Stomach smooth muscle (tissue), 2 donors: Measurements from ENCODE around the gene PCSK6.
"Not testable (repeated sequence)": the region's sequence is repeated elsewhere in the genome, so short reads cannot be mapped to it uniquely, and the experiment has no call there.

Source experiments
- H3K27ac ChIP-seq: one replicate; pipeline ENCODE4 v1.7.0; 2013; ENCODE audit warnings: mild to moderate bottlenecking, low read length, inconsistent platforms
- H3K27me3 ChIP-seq, 2 donors: one replicate each; pipeline ENCODE4 v1.7.0; 2013; ENCODE audit warnings: low read length in 2 of 2; ENCODE audit not compliant: insufficient read depth in 2 of 2, control insufficient read depth in 1 of 2
- H3K36me3 ChIP-seq, 2 donors: one replicate each; pipeline ENCODE4 v1.7.0; 2013; ENCODE audit warnings: low read length in 2 of 2; ENCODE audit not compliant: control insufficient read depth in 2 of 2, insufficient read depth in 2 of 2
- H3K4me1 ChIP-seq: one replicate; pipeline ENCODE4 v1.7.0; 2013; ENCODE audit warnings: low read length; ENCODE audit not compliant: control insufficient read depth, insufficient read depth
- H3K4me3 ChIP-seq, 2 donors: one replicate each; pipeline ENCODE4 v1.7.0; 2013; ENCODE audit warnings: low read length in 2 of 2
- H3K9ac ChIP-seq, 2 donors: one replicate each; pipeline ENCODE4 v1.7.0; 2013; ENCODE audit warnings: low read length in 2 of 2, mild to moderate bottlenecking in 1 of 2
- H3K9me3 ChIP-seq, 2 donors: one replicate each; pipeline ENCODE4 v1.7.0; 2013; ENCODE audit warnings: low read length in 2 of 2; ENCODE audit not compliant: control insufficient read depth in 2 of 2
- donor health status: healthy.
- donor health status: Pancreatic carcinoma.

PCSK6 gene

DNA sequence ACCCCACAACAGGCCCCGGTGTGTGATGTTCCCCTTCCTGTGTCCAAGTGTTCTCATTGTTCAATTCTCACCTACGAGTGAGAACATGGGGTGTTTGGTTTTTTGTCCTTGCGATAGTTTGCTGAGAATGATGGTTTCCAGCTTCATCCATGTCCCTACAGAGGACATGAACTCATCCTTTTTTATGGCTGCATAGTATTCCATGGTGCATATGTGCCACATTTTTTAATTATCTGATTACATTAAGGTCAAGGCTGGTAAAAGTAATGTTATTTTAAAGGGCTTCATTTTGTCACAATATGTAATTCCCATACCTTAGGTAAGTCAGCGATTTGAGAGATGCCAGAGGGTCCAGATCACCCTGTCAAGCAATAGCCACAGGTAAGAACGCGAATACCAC lies 202.2 kb downstream of the PCSK6 start:
- H3K4me1 ChIP-seq, H3K4me3 ChIP-seq, H3K9me3 ChIP-seq, H3K27ac ChIP-seq, H3K27me3 ChIP-seq, H3K9ac ChIP-seq: not testable (repeated sequence)
- H3K36me3 ChIP-seq = peaks cover 37 to 40% of the 10 kb centered on the region in 2 donors

DNA sequence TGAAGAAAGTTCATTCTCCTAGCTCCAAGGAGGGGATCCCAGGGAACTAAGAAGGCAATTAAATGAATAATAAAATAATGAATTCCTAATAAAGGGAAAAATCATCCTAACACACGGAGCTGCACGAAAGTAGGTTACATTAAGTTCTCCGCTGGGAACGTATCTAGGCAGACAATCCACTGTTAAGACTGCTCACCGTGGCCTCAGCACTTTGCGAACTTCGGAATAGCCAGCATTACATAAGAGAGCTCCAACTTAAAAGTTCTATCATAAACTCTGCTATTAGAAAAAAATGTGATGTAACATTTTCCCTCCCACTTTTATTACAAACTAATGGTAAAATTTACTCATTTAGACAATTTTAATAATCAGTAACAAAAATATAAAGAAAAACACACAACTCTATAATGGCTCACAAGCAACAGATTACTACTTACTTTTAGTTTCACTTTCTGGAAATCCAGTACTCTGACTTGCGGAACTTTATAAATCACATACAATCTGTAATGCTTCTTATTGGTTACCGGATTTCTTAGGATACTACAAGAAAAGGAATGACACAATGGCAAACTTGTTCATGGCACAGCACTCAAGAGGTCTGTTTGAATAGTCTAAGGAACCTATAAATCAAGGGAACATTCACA lies 202.9 kb downstream of the PCSK6 start:
- H3K36me3 ChIP-seq = peaks cover 42 to 44% of the 10 kb centered on the region in 2 donors
- H3K27me3 ChIP-seq = no peaks in the 10 kb centered on the region
- H3K9ac ChIP-seq = no peak overlapping the region
- H3K4me1 ChIP-seq = no peaks in the 10 kb centered on the region
- no peak overlapping the region for H3K27ac ChIP-seq
- no peak overlapping the region for H3K4me3 ChIP-seq
- no peaks in the 10 kb centered on the region for H3K9me3 ChIP-seq

DNA sequence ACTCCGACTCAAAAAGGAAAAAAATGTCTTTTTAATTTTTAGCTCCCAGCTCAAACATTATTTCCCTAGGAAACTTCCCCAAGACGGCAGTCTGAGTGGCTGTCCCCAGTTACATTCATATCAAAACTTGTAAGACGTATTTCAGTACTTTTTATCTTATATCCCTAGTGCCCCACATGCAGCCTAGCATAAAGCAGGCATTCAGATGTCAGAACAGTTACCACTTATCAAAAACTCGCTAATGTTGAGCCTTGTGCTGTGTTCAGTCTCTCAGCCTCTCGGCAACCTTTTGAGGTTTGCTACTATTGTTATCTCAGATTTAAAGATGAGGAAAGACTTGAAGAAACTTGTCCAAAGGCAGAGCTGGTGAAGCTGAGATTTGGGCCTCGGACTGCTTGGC lies 205.6 kb downstream of the PCSK6 start:
- H3K27me3 ChIP-seq = no peaks in the 10 kb centered on the region
- no peak overlapping the region for H3K9ac ChIP-seq
- H3K4me1 ChIP-seq = no peaks in the 10 kb centered on the region
- H3K36me3 ChIP-seq = peaks cover 47 to 54% of the 10 kb centered on the region in 2 donors
- H3K27ac ChIP-seq = no peak overlapping the region
- no peaks in the 10 kb centered on the region for H3K9me3 ChIP-seq
- H3K4me3 ChIP-seq = no peak overlapping the region

DNA sequence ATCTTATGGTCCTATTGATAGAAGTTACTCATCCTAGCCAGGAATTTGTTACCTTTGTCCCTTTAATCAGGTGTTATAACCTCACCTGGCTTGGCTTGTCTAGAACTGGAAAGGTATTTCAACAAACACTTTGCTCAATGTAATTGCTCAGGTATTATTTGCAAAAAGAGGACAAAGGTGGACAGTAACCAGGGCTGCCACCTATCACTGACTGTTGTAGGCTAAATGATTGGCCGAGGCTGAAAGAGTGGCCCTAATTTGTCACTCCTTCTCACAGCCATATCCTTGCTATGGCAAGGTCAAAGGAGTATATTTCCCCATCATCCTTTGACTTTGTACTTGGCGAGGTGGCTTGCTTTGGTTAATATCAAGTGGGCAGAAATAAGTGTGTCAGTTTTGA lies 209.5 kb downstream of the PCSK6 start:
- H3K27ac ChIP-seq = no peak overlapping the region
- no peaks in the 10 kb centered on the region for H3K27me3 ChIP-seq
- H3K9me3 ChIP-seq = no peaks in the 10 kb centered on the region
- peaks cover 30 to 36% of the 10 kb centered on the region in 2 donors for H3K36me3 ChIP-seq
- peaks cover 18% of the 10 kb centered on the region for H3K4me1 ChIP-seq
- H3K9ac ChIP-seq = no peak overlapping the region
- H3K4me3 ChIP-seq = no peak overlapping the region

DNA sequence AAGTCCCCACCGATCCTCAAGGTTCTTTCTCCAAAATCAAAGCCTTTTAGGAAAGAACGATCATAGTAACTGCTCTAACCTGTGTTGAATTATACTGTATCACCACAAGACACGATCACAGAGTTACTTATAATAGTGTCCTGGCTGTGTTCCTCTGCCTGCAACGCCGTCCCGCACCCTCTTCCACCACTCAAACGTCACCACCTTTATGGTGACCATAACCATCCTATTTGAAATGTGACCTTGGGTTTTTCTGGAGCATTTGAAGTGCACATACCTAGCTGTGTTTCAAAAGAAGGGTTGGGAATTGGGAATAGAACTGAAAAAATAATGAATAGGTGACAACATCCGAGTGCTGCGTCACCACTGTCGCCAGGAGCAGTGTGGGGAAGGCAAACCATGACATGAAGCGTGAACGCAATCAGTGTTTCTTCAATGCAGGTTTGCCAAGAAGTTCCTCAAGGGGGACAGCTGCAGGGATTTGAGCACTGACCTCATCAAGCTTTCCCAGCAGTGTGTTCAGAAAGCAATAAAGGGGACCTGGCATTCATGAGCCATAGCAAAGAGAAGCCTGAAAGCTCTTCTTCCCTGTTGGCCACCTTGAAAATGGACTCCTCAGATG lies 211.5 kb downstream of the PCSK6 start:
- peak overlapping the region; percentile 49 to 60 for H3K9ac ChIP-seq
- H3K27ac ChIP-seq = peak overlapping the region; percentile 71
- H3K9me3 ChIP-seq = no peaks in the 10 kb centered on the region
- H3K36me3 ChIP-seq = peaks cover 40 to 45% of the 10 kb centered on the region in 2 donors
- H3K4me1 ChIP-seq = peaks cover 18% of the 10 kb centered on the region
- H3K27me3 ChIP-seq = no peaks in the 10 kb centered on the region
- peak overlapping the region; percentile 73 to 96 for H3K4me3 ChIP-seq

DNA sequence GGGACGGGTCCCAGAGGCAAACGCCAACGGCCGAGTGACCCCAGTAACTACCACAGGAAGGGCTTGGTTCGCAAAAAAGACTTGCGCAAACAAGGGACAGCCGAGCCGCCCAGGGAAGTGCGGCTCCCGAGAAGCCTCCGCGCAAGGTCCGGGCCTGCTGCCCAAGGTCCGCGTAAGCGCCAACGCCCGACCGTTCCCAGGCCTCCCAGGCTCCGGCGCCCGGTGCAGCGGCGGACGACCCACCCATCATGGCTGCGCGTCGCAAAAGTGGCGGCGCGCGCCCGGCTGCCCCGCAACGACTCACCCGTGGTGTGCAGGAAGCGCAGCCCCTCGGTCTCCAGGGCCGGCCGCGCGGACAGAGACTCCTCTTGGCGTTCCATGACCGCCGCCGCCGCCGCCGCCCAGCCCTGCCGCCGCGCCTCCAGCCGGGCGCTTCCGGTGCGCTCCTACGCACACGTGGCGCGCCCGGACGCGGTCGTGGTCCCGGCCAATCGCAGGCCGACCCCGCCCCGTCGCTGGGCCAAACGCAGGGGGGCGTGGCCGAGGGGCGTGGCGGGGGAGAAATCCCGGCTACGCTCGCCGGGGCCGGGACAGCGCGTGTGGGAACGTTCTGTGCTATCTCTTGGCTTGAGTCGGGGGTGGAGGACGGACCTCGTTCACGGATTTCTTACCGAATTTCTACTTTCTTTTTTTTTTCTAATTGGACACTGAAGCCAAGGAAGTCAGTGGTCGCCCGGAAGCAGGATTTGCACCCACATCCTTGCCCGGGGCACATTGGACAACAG lies 212.3 kb downstream of the PCSK6 start, which contains the start of gene SELENOS:
SELENOS (minus strand) TSS at position 448 of the 785 bp plus-strand sequence; CDS start at position 380, 68 bp downstream.
- peak within 1 kb of the TSS; percentile 93 to 95 for H3K9ac ChIP-seq
- H3K36me3 ChIP-seq = peaks cover 38 to 45% of the 10 kb centered on the region in 2 donors
- peaks cover 18% of the 10 kb centered on the region for H3K4me1 ChIP-seq
- H3K4me3 ChIP-seq = peak within 1 kb of the TSS; percentile 94 to 96
- H3K9me3 ChIP-seq = no peaks in the 10 kb centered on the region
- H3K27me3 ChIP-seq = no peaks in the 10 kb centered on the region
- peak within 1 kb of the TSS; percentile 87 for H3K27ac ChIP-seq

DNA sequence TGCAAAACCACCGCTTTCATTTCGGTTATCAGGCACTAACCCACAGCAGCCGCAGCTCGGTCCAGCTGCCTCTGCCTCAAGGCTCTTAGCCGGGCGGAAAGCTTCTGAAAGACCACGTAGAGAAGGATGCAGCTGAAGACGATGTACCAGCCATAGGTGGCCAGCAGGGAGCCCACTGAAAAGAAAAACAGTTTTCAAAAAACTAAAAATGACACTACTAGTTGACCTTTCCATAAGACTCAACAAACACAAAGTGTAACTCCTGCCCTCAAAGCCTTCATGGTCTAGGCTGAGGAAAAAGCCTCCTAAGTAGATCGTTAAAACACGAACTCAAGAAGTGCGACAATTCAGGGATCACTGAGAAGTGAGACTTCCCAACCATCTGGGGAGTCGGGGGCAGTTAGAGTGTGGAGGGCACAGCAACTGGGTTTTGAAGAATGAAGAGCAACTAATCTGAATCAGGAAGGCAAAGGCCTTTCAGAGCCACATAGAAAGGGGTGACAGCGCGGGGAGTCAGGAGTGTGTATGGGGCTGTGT lies 212.9 kb downstream of the PCSK6 start:
- Histone ChIP-seq H3K27ac (peak overlapping the region; percentile 87), H3K4me1 (peaks cover 18% of the 10 kb centered on the region), H3K9me3 (no peaks in the 10 kb centered on the region), H3K27me3 (no peaks in the 10 kb centered on the region), H3K36me3 (peaks cover 42 to 44% of the 10 kb centered on the region in 2 donors), H3K9ac (peak overlapping the region; percentile 93 to 95), H3K4me3 (peak overlapping the region; percentile 94 to 96)

DNA sequence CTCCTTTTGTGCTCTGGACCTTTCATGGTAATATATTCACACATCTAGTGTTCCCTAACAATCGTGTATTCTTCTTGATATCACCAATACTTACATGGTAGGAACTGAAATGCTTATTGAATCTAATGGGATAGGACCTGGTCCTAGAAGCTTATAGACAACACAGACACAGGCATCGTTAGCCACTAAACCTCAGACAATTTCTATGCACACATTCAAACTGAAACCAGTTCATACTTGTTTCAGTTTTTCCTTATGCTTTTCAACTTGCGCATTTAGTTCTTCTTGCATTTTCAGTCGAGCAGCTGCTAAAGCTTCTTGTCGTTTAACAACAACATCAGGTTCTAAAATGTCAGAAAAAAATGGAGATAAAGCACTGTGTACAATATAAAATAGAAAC lies 214.5 kb downstream of the PCSK6 start:
- Histone ChIP-seq H3K27me3 (no peaks in the 10 kb centered on the region), H3K27ac (no peak overlapping the region), H3K4me3 (no peak overlapping the region), H3K36me3 (peaks cover 46 to 47% of the 10 kb centered on the region in 2 donors), H3K9me3 (no peaks in the 10 kb centered on the region), H3K4me1 (peaks cover 18% of the 10 kb centered on the region), H3K9ac (no peak overlapping the region)

DNA sequence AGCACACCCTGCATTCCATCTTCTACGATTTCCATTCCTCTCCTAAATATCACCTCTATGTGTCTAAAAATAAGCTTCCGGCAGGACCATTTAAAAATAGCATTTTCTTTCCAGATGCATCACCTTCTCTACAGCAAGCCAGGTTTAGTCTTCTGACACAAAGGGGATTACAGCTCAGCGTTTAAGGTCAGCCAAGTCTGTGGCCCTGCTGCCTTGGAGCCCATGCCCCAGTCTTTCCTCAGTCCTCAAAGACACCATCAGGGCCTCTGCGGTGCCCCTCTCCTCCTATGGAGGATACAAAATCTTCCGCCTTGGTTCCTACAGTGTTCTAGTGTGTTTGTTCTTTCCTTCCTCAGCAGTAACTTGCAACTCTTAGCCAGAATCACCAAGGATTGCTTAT lies 216.0 kb downstream of the PCSK6 start:
- Histone ChIP-seq H3K27ac (no peak overlapping the region), H3K9ac (no peak overlapping the region), H3K4me3 (no peak overlapping the region)

DNA sequence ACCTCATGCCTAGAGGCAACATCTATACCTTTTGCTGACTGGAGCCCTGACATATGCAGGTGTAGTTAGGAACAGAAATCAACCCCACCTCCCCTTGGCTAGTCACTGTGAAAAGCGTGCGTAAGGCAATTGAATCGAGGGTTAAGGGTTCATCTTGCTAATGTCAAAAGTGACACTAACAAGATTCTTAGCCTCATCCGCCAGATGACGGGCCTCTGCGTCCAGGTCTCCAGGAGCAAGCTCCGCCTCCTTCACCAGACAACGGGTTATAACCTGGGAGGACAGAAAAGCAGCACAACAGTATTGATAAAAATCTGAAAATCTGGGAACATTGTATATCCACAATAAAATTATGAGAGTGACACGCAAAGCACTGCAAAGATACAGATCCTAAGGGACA lies 216.9 kb downstream of the PCSK6 start:
- no peaks in the 10 kb centered on the region for H3K9me3 ChIP-seq
- H3K4me3 ChIP-seq = no peak overlapping the region
- no peak overlapping the region for H3K9ac ChIP-seq
- H3K36me3 ChIP-seq = peaks cover 45 to 51% of the 10 kb centered on the region in 2 donors
- H3K27me3 ChIP-seq = no peaks in the 10 kb centered on the region
- no peak overlapping the region for H3K27ac ChIP-seq
- H3K4me1 ChIP-seq = peaks cover 12% of the 10 kb centered on the region

More for the DNA sequence above, 216.0 kb downstream of the PCSK6 start:
- H3K36me3 ChIP-seq = peaks cover 45 to 51% of the 10 kb centered on the region in 2 donors
- no peaks in the 10 kb centered on the region for H3K9me3 ChIP-seq
- peaks cover 18% of the 10 kb centered on the region for H3K4me1 ChIP-seq
- no peaks in the 10 kb centered on the region for H3K27me3 ChIP-seq
